ENCODE data around the gene SLC35D1.

Gene SLC35D1

GRCh38 chr1:67060811-67061218 is 6.9 kb upstream of the SLC35D1 start:
- TF ChIP-seq TAF1 (IDR thresholded peaks at IDR 0.05; ENCODE audit: borderline replicate concordance, insufficient read depth, low read length) = no peak
- TF ChIP-seq POLR2AphosphoS5 (IDR thresholded peaks at IDR 0.05; ENCODE audit: low read depth, low read length) = no peak
- no peak for TF ChIP-seq FOXP2 (optimal IDR thresholded peaks at IDR 0.05; ENCODE audit: borderline replicate concordance, extremely low read depth, extremely low read length, insufficient read depth)
- no peak for TF ChIP-seq REST (IDR thresholded peaks at IDR 0.05; ENCODE audit: insufficient read depth in 1 of 2, low read depth in 2 of 2, low read length in 2 of 2)
- TF ChIP-seq SIN3A (IDR thresholded peaks at IDR 0.05; ENCODE audit: borderline replicate concordance, insufficient read depth, low read length) = no peak

DNA sequence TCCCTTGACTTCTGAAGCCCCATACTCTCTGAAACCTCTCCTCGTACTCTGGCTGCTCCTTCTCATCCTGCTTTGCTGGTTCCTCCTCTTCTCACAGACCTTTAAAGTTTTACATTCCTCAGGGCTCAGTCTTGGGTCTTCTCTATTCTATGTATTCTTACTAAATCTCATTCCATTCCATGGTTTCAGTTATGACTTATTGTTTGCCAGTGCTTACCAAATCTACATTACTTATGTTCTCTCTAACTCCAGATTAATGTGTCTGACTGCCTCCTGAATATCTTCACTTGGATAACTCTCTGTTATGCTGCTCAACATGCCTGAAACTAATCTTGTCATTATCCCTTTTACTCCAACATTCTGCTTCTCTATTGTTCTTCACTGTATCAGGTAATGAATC is 5.4 kb upstream of the SLC35D1 start:
- no peak for TF ChIP-seq SIN3A (IDR thresholded peaks at IDR 0.05; ENCODE audit: borderline replicate concordance, insufficient read depth, low read length)
- no peak for TF ChIP-seq POLR2AphosphoS5 (IDR thresholded peaks at IDR 0.05; ENCODE audit: low read depth, low read length)
- TF ChIP-seq TAF1 (IDR thresholded peaks at IDR 0.05; ENCODE audit: borderline replicate concordance, insufficient read depth, low read length) = no peak
- no peak for TF ChIP-seq FOXP2 (optimal IDR thresholded peaks at IDR 0.05; ENCODE audit: borderline replicate concordance, extremely low read depth, extremely low read length, insufficient read depth)
- TF ChIP-seq REST (IDR thresholded peaks at IDR 0.05; ENCODE audit: insufficient read depth in 1 of 2, low read depth in 2 of 2, low read length in 2 of 2) = no peak

DNA sequence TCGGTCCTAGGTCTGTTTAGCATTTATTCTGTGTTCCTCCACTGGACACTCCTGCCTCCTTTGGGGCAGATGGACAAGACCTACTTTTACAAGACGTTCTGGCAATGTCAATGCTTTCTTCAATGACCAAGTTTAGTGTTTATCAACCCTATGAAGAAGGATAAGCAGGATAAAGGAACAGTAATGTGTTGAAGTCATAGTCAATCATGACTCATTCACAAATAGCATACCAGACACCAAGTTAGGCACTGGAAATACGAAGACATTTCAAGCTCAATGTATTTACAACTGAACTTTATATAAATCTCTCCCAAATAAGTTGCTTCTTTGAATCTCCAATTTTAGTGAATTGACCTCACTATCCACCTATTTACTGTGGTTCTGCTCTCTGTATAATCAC is 4.8 kb upstream of the SLC35D1 start:
- no peak for TF ChIP-seq POLR2AphosphoS5 (IDR thresholded peaks at IDR 0.05; ENCODE audit: low read depth, low read length)
- no peak for TF ChIP-seq SIN3A (IDR thresholded peaks at IDR 0.05; ENCODE audit: borderline replicate concordance, insufficient read depth, low read length)
- no peak for TF ChIP-seq TAF1 (IDR thresholded peaks at IDR 0.05; ENCODE audit: borderline replicate concordance, insufficient read depth, low read length)
- TF ChIP-seq REST (IDR thresholded peaks at IDR 0.05; ENCODE audit: insufficient read depth in 1 of 2, low read depth in 2 of 2, low read length in 2 of 2) = no peak
- TF ChIP-seq FOXP2 (optimal IDR thresholded peaks at IDR 0.05; ENCODE audit: borderline replicate concordance, extremely low read depth, extremely low read length, insufficient read depth) = no peak

- TF ChIP-seq REST (IDR thresholded peaks at IDR 0.05; ENCODE audit: insufficient read depth in 1 of 2, low read depth in 2 of 2, low read length in 2 of 2) (no peak), SIN3A (IDR thresholded peaks at IDR 0.05; ENCODE audit: borderline replicate concordance, insufficient read depth, low read length) (no peak), FOXP2 (optimal IDR thresholded peaks at IDR 0.05; ENCODE audit: borderline replicate concordance, extremely low read depth, extremely low read length, insufficient read depth) (no peak), TAF1 (IDR thresholded peaks at IDR 0.05; ENCODE audit: borderline replicate concordance, insufficient read depth, low read length) (no peak), POLR2AphosphoS5 (IDR thresholded peaks at IDR 0.05; ENCODE audit: low read depth, low read length) (no peak)
Measured at GRCh38 chr1:67058242-67058641, 4.3 kb upstream of the SLC35D1 start.

- TF ChIP-seq SIN3A (IDR thresholded peaks at IDR 0.05; ENCODE audit: borderline replicate concordance, insufficient read depth, low read length) (no peak), REST (IDR thresholded peaks at IDR 0.05; ENCODE audit: insufficient read depth in 1 of 2, low read depth in 2 of 2, low read length in 2 of 2) (no peak), POLR2AphosphoS5 (IDR thresholded peaks at IDR 0.05; ENCODE audit: low read depth, low read length) (no peak), FOXP2 (optimal IDR thresholded peaks at IDR 0.05; ENCODE audit: borderline replicate concordance, extremely low read depth, extremely low read length, insufficient read depth) (no peak), TAF1 (IDR thresholded peaks at IDR 0.05; ENCODE audit: borderline replicate concordance, insufficient read depth, low read length) (no peak)
Measured at GRCh38 chr1:67053535-67053784, 488 bp downstream of the SLC35D1 start.

Measured in PFSK-1 (cell line).